ENCODE measurements around the gene ERI2. TPM values are rescaled to one million over a fixed set of nuclear protein-coding genes. Genes with fewer than 3 reads are reported as not detected.

The ERI2 gene
- total RNA-seq, 2 donors from 2014 or later, result 18.7 TPM

GRCh38 chr16:20746461-20746860 is 59.8 kb downstream of the ERI2 start:
- no peaks in the 10 kb centered on the region for H3K27me3 ChIP-seq (ENCODE audit: control insufficient read depth, insufficient read depth, low read length, poor library complexity, severe bottlenecking)
- no peaks in the 10 kb centered on the region for H3K4me1 ChIP-seq (ENCODE audit: control insufficient read depth, insufficient read depth, low read length)
- no peak for TF ChIP-seq CTCF (conservative IDR thresholded peaks at IDR 0.05)
- no peak overlapping the region for H3K4me3 Mint-ChIP-seq
- H3K27me3 Mint-ChIP-seq (ENCODE audit: insufficient read depth), result peaks cover 8% of the 10 kb centered on the region
- no peaks in the 10 kb centered on the region for H3K36me3 ChIP-seq (ENCODE audit: control insufficient read depth, insufficient read depth, low read length)
- 88 to 93% methylated on average over 2 to 3 of the region's 3 CpGs for WGBS, 2 experiments (ENCODE audit: insufficient coverage in 1 of 2, insufficient read length in 1 of 2)
- H3K9ac ChIP-seq (ENCODE audit: extremely low read depth, low read length, poor library complexity, severe bottlenecking), result no peak overlapping the region
- no peaks in the 10 kb centered on the region for H3K4me1 Mint-ChIP-seq
- H3K4me3 ChIP-seq (ENCODE audit: low read length), result no peak overlapping the region
- peaks cover 17% of the 10 kb centered on the region for H3K9me3 ChIP-seq (ENCODE audit: control insufficient read depth, low read length)
- no peak overlapping the region for H3K27ac ChIP-seq (ENCODE audit: low read depth, low read length)
- H3K27ac Mint-ChIP-seq, result no peak overlapping the region
- no peaks in the 10 kb centered on the region for H3K36me3 Mint-ChIP-seq (ENCODE audit: low read depth)
- peaks cover 25% of the 10 kb centered on the region for H3K9me3 Mint-ChIP-seq
- DNase-seq, result no peak

Other genes starting within 250 kb of the ERI2 start
- gene ACSM2B, start 230.1 kb downstream of the ERI2 start, total RNA-seq, result not detected
- 1 to 10 TPM in 1 of 2 donors, not detected in 1; 1.1 TPM for gene ACSM1, start 108.8 kb downstream of the ERI2 start, total RNA-seq
- 10 to 100 TPM; 42.3 to 55.8 TPM for gene THUMPD1, start 64.7 kb downstream of the ERI2 start, total RNA-seq
- 1 to 10 TPM; 1.6 to 1.8 TPM for gene ACSM3, start 42.5 kb downstream of the ERI2 start, total RNA-seq
- 10 to 100 TPM in 1 of 2 donors, 1 to 10 TPM in 1; 4.3 to 10.2 TPM for gene REXO5, start 55 bp upstream of the ERI2 start, total RNA-seq
- gene DCUN1D3, start 93.9 kb upstream of the ERI2 start, total RNA-seq, result 10 to 100 TPM; 21.3 to 22.7 TPM
- 10 to 100 TPM; 13.1 to 16.8 TPM for gene LYRM1, start 94.3 kb upstream of the ERI2 start, total RNA-seq

All from endodermal cell (in vitro differentiated cells).